ENCODE data around the gene OR6J1. TPM values are rescaled to one million over a fixed set of nuclear protein-coding genes. Genes with fewer than 3 reads are reported as not detected.
A peak's percentile ranks its signal among the peaks of the same experiment; 100 is the strongest.

The OR6J1 gene
- total RNA-seq, 1 experiment from 2014 or later = not detected

GRCh38 chr14:22650960-22651521 lies 6.9 kb upstream of the OR6J1 start:
- ATAC-seq = peak; percentile 3; the same call in 1 of the 2 replicates
- Histone ChIP-seq H3K9me3 (ENCODE audit: low read length) (no peaks in the 10 kb centered on the region), H3K79me2 (ENCODE audit: low read length) (no peaks in the 10 kb centered on the region), H3F3A (ENCODE audit: low read length, unreplicated experiment) (no peaks in the 10 kb centered on the region), H3K4me2 (ENCODE audit: low read length) (peak overlapping the region; percentile 75), H4K20me1 (ENCODE audit: low read length) (no peaks in the 10 kb centered on the region), H3K4me3 (ENCODE audit: low read length) (peak overlapping the region; percentile 41; the same call in 1 of the 2 replicates), H3K36me3 (ENCODE audit: low read depth, low read length) (no peaks in the 10 kb centered on the region), H3K27me3 (ENCODE audit: low read length) (no peaks in the 10 kb centered on the region), H3K4me1 (ENCODE audit: insufficient read depth, low read length) (peaks cover 52% of the 10 kb centered on the region), H3K9me2 (replicated peaks; ENCODE audit: low read length) (no peaks in the 10 kb centered on the region), H3K27ac (ENCODE audit: low read length) (peak overlapping the region; percentile 90), H2AFZ (ENCODE audit: low read length) (no peak overlapping the region), H3K9ac (ENCODE audit: low read length) (peak overlapping the region; percentile 51)
- DNase-seq = peak; percentile 72
- TF ChIP-seq, protein P1, sequence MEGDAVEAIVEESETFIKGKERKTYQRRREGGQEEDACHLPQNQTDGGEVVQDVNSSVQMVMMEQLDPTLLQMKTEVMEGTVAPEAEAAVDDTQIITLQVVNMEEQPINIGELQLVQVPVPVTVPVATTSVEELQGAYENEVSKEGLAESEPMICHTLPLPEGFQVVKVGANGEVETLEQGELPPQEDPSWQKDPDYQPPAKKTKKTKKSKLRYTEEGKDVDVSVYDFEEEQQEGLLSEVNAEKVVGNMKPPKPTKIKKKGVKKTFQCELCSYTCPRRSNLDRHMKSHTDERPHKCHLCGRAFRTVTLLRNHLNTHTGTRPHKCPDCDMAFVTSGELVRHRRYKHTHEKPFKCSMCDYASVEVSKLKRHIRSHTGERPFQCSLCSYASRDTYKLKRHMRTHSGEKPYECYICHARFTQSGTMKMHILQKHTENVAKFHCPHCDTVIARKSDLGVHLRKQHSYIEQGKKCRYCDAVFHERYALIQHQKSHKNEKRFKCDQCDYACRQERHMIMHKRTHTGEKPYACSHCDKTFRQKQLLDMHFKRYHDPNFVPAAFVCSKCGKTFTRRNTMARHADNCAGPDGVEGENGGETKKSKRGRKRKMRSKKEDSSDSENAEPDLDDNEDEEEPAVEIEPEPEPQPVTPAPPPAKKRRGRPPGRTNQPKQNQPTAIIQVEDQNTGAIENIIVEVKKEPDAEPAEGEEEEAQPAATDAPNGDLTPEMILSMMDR (conservative IDR thresholded peaks at IDR 0.05; ENCODE audit: low read depth, low read length) = no peak
- TF ChIP-seq EZH2 (IDR thresholded peaks at IDR 0.05; ENCODE audit: low read length, unreplicated experiment) (no peak), EZH2phosphoT487 (IDR thresholded peaks at IDR 0.05; ENCODE audit: borderline replicate concordance, low read length) (no peak)
- ChIA-PET CTCF (interaction anchor here (0.9 to 3.2 kb wide), 3 partner anchors 62 to 115 kb away, joined by 3 to 54 read pairs (median 4); partner anchors contain the start of genes DAD1 and OXA1L), POLR2A (ENCODE audit: unreplicated experiment) (interaction anchor here (0.5 to 1.5 kb wide), 3 partner anchors 49 to 62 kb away, joined by 3 to 8 read pairs (median 5); partner anchors contain the start of gene DAD1)
- BruUV-seq (replicated peaks) = TSS peak; percentile 100
- intact Hi-C loops (cut with micrococcal nuclease) = loop anchor here (5.0 to 10.0 kb wide), 4 partner anchors 39 to 336 kb away; partner anchors contain the start of gene SLC7A7

GRCh38 chr14:22650046-22650739 lies 6.0 kb upstream of the OR6J1 start:
- Histone ChIP-seq H4K20me1 (ENCODE audit: low read length) (no peaks in the 10 kb centered on the region), H3K4me3 (ENCODE audit: low read length) (peak overlapping the region; percentile 41; the same call in 1 of the 2 replicates), H3K4me2 (ENCODE audit: low read length) (peak overlapping the region; percentile 75), H3K9me2 (replicated peaks; ENCODE audit: low read length) (no peaks in the 10 kb centered on the region), H3F3A (ENCODE audit: low read length, unreplicated experiment) (no peaks in the 10 kb centered on the region), H3K27me3 (ENCODE audit: low read length) (no peaks in the 10 kb centered on the region), H3K9ac (ENCODE audit: low read length) (peak overlapping the region; percentile 51), H3K79me2 (ENCODE audit: low read length) (no peaks in the 10 kb centered on the region), H3K27ac (ENCODE audit: low read length) (peak overlapping the region; percentile 90), H3K36me3 (ENCODE audit: low read depth, low read length) (no peaks in the 10 kb centered on the region), H2AFZ (ENCODE audit: low read length) (peak overlapping the region; percentile 52), H3K9me3 (ENCODE audit: low read length) (no peaks in the 10 kb centered on the region), H3K4me1 (ENCODE audit: insufficient read depth, low read length) (peaks cover 55% of the 10 kb centered on the region)
- intact Hi-C loops (cut with micrococcal nuclease) = loop anchor here (5.0 to 10.0 kb wide), 4 partner anchors 38 to 335 kb away; partner anchors contain the start of gene SLC7A7
- ATAC-seq (peak; percentile 87), DNase-seq (peak; percentile 90)
- BruUV-seq (replicated peaks) = no TSS peak
- POLR2A ChIA-PET (ENCODE audit: unreplicated experiment) = interaction anchor here (1.0 to 1.5 kb wide), 2 partner anchors 51 to 61 kb away, joined by 3 to 5 read pairs; partner anchors contain the start of gene DAD1
- CTCF ChIA-PET = interaction anchor here (0.6 to 3.2 kb wide), 5 partner anchors 51 to 116 kb away, joined by 3 to 54 read pairs (median 4); partner anchors contain the start of genes DAD1 and OXA1L
- TF ChIP-seq EZH2phosphoT487 (IDR thresholded peaks at IDR 0.05; ENCODE audit: borderline replicate concordance, low read length) (no peak), EZH2 (IDR thresholded peaks at IDR 0.05; ENCODE audit: low read length, unreplicated experiment) (no peak)
- TF ChIP-seq, protein P1 (conservative IDR thresholded peaks at IDR 0.05; ENCODE audit: low read depth, low read length) = no peak

Data from PC-3 (cell line).